ENCODE results near the gene CNNM3. TPM values are rescaled to one million over a fixed set of nuclear protein-coding genes. Genes with fewer than 3 reads are reported as not detected.

CNNM3 gene
- polyA plus RNA-seq, 3 donors from 2014 or later = 5.5 to 11.0 (median 9.9) TPM

DNA sequence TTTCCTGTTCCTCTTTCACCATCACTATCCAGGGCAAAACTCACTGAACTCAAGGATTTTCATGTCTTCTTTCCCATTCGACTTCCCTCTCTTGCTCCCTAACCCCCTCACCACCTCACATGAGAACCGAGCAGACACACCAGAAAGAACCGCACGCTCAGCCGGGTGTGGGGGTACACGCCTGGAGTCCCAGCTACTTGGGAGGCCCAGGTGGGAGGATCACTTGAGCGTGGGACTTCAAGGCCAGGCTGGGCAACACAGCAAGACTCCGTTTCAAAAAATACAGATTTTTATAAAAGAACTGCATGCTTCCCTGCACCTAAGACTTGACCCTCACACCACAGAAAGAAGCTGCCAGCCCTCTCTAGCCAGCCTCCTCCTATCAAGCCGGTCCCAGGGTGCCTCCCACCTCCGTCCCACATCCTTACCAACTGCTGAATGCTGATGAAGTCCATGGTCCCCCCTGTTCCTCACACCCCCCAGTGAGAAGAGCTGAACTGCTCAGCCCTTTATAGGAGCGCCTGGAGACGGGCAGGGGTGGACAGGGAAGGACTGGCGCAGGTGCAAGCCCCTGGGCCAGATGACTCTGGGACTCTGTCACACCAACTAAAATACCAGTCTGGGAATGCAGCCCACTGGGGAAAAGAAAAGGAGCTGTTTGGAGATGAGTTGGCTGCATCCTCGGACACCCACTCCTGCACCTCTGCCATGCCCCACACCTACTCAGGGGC lies 27.6 kb downstream of the CNNM3 start, which contains the start of gene ANKRD23:
Gene ANKRD23, minus strand, starts transcription at position 484 of the 731 bp plus-strand sequence. Its CDS starts 29 bp downstream, at position 455.
- DNase-seq = no peak
- H3K27ac Mint-ChIP-seq = peak within 1 kb of the TSS in 4 of 6 donors; percentile 6 to 40 (median 30)
- H3K27me3 Mint-ChIP-seq (ENCODE audit: low read depth in 3 of 3) = peaks cover 3% of the 10 kb centered on the region in 3 donors
- H3K36me3 Mint-ChIP-seq = peaks cover 6 to 14% (median 9%) of the 10 kb centered on the region in 3 donors
- peaks cover 14 to 18% of the 10 kb centered on the region in 2 donors for H3K4me1 Mint-ChIP-seq
- H3K9me3 Mint-ChIP-seq = no peaks in the 10 kb centered on the region
- no peak within 1 kb of the TSS for H3K4me3 Mint-ChIP-seq

DNA sequence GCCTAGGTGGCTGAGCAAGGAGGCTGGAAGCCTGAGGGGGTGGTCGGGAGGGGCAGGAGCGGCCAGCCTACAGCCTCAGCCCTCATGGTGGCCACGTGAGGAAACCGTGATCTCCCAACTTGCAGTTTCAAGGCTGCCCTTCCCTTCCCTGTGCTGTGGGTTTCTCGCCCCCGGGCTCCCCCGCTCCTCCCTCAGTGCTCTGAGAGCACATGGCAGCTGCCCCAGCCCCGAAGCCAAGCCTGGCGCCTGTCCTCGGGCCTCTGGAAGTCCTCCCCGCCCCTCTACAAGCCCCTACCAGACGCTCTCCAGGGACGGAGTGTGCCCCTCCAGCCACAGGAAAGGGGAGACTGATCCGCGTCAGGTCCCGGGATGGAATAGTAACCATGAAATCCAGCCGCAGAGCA lies 28.3 kb downstream of the CNNM3 start:
- DNase-seq = no peak

DNA sequence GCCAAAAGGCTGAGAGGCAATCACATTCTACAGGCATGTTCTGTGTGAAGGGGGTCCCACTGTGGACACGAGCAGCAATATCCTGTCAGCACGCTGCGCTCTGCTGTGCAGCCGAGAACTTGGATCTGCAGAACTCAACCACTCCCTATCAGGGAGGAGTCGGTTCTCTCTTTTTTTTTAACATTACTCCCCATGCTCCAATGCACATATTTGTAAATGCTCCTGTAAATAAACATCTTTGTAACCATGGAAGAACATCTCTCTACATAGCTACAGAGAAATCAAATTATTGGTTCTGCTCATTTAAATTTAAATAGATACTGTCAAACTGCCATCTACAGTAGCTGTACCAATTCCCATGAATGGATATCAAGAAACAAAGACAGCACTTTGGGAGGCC lies 30.8 kb downstream of the CNNM3 start:
- no peak overlapping the region for H3K27ac Mint-ChIP-seq
- H3K4me1 Mint-ChIP-seq = no peaks in the 10 kb centered on the region
- no peak for DNase-seq
- no peaks in the 10 kb centered on the region for H3K9me3 Mint-ChIP-seq
- peaks cover 0 to 2% (median 1%) of the 10 kb centered on the region in 3 donors for H3K27me3 Mint-ChIP-seq (ENCODE audit: low read depth in 3 of 3)
- H3K4me3 Mint-ChIP-seq = no peak overlapping the region
- H3K36me3 Mint-ChIP-seq = peaks cover 9 to 24% (median 12%) of the 10 kb centered on the region in 3 donors

More for the DNA sequence above, 28.3 kb downstream of the CNNM3 start:
- peaks cover 0 to 2% (median 1%) of the 10 kb centered on the region in 3 donors for H3K27me3 Mint-ChIP-seq (ENCODE audit: low read depth in 3 of 3)
- no peaks in the 10 kb centered on the region for H3K9me3 Mint-ChIP-seq
- peaks cover 9 to 14% of the 10 kb centered on the region in 2 donors for H3K4me1 Mint-ChIP-seq
- peaks cover 6 to 14% (median 9%) of the 10 kb centered on the region in 3 donors for H3K36me3 Mint-ChIP-seq
- no peak overlapping the region for H3K4me3 Mint-ChIP-seq
- H3K27ac Mint-ChIP-seq = peak overlapping the region in 1 of 6 donors; percentile 6

DNA sequence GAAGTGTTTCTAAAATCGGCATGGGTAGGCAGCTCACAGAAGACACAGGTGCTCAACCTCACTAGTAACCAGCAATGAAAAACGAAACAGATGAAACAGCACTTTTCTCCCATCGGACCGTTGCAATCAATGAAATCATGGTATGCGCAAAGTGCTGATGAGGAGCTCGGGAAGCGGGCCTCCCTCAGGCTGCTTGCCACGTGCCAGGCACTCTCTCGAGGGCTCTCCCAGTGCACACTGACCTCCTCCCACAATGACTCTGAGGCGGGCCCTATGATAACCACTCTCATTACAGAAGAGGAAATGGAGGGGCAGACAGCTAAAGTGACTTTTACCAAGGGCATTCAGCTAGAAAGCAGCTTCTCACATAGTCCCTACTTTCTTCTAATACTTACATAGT lies 31.5 kb downstream of the CNNM3 start:
- Mint-ChIP-seq H3K9me3 (no peaks in the 10 kb centered on the region), H3K27ac (peak overlapping the region in 2 of 6 donors; percentile 0 to 30), H3K4me1 (peaks cover under 1% of the 10 kb centered on the region in 2 donors), H3K4me3 (no peak overlapping the region), H3K36me3 (peaks cover 13 to 28% (median 14%) of the 10 kb centered on the region in 3 donors), H3K27me3 (ENCODE audit: low read depth in 3 of 3) (peaks cover 0 to 2% (median 1%) of the 10 kb centered on the region in 3 donors)
- no peak for DNase-seq

DNA sequence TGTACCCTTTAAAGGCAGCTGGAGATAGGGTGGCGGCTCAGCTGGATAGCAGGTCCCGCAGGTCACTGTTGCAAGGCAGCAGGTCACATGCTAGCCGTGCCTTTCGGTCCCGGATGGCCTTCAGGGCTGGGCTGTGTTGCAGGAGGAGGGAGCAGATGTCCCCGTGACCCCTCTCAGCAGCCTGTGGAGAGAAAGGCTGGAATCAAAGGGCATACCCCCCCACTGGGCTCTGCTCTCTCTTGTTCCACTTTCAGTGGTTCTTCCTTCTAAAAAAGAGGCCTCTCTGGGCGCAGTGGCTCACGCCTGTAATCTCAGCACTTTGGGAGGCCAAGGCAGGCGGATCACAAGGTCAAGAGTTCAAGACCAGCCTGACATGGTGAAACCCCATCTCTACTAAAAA lies 32.2 kb downstream of the CNNM3 start:
- DNase-seq = no peak
- Mint-ChIP-seq H3K27me3 (ENCODE audit: low read depth in 3 of 3) (peaks cover 0 to 2% (median 0%) of the 10 kb centered on the region in 3 donors), H3K27ac (no peak overlapping the region), H3K4me3 (no peak overlapping the region), H3K4me1 (peaks cover 2 to 7% of the 10 kb centered on the region in 2 donors), H3K9me3 (no peaks in the 10 kb centered on the region), H3K36me3 (peaks cover 19 to 32% (median 20%) of the 10 kb centered on the region in 3 donors)

DNA sequence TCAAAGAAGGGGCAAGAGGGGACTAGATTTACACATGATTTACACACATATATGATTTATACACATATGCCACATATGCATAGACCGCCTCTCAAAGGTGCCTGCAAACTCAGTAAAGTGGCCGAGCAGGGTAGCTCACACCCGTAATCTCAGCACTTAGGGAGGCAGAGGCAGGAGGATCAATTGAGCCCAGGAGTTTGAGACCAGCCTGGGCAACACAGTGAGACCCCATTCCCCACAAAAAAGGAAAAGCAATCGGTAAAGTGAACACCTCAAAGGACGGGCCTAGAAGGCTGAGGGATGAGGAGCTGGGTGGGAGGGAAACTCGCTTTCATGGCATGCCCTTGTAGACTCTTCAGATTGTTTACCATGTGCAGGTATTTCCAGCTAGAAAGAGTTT lies 36.6 kb downstream of the CNNM3 start:
- Mint-ChIP-seq H3K4me1 (peaks cover 19 to 33% of the 10 kb centered on the region in 2 donors), H3K4me3 (no peak overlapping the region), H3K36me3 (peaks cover 15 to 34% (median 19%) of the 10 kb centered on the region in 3 donors), H3K27me3 (ENCODE audit: low read depth in 3 of 3) (peaks cover 0 to 2% (median 2%) of the 10 kb centered on the region in 3 donors), H3K27ac (no peak overlapping the region), H3K9me3 (no peaks in the 10 kb centered on the region)
- no peak for DNase-seq

DNA sequence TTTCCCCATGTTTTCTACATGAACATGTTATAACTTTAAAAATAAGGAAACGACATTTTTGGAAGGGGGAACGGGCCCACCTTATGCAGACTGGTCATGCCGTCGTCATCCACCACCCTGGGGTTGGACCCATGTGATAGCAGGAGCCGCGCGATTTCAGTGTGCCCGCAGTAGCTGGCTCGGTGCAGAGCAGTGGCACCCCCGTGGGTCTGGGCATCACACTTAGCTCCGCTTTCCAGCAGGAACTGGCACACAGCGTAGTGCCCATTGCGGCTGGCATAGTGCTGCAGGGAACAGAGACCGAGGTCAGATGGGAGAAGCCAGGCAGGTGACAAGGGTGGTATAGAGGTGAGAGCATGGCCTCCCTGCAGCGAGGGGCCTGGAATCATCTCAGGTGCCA lies 37.3 kb downstream of the CNNM3 start:
- Mint-ChIP-seq H3K4me3 (no peak overlapping the region), H3K4me1 (peaks cover 20 to 33% of the 10 kb centered on the region in 2 donors), H3K36me3 (peaks cover 13 to 28% (median 15%) of the 10 kb centered on the region in 3 donors), H3K27ac (no peak overlapping the region), H3K9me3 (no peaks in the 10 kb centered on the region), H3K27me3 (ENCODE audit: low read depth in 3 of 3) (peaks cover 2 to 4% (median 3%) of the 10 kb centered on the region in 3 donors)
- no peak for DNase-seq

DNA sequence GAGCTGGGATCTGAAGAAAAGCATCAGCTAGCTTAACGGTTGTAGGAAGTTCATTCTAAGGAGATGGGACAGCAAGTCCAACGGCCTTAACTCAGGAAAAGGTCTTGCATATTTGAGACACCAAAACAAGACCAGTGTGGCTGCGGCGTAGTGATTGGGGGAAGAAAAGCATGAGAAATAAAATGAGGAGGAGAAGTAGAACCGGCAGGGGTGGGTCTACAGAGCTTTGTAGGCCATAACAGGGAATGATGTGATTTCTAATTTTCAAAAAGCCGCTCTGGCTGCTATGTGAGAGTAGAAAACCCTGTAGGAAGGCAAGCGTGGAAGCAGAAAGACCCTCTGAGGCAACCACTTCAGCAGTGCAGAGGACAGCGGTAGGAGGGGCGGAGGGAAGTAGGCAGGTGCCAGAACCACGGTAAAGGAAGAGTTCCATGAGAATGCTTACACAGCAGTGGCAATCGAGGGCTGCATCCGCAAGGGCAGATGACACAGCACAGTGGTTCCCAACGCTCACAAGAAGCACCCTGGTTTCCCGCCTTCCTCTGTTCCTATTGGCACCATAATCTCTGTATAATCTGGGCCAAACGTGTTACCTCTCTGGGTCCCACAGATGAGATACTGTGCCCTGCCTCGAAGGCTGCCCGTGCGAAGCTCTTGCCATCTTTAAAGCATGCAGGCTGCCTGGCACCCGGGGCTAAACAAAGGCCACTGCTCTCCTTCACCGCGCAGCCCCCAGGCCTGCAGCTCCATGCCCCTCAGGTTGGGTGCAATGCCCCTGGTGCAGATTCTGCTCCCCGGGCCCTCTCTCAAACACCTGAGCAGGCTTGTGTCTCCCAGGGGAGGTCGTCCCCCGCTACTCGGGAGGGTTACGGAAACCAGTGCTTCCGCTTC lies 41.0 kb downstream of the CNNM3 start:
- peak overlapping the region; percentile 85 to 90 (median 89) for H3K4me3 Mint-ChIP-seq
- H3K4me1 Mint-ChIP-seq = peaks cover 39 to 51% of the 10 kb centered on the region in 2 donors
- DNase-seq = peak in 1 of 3 donors; percentile 24
- peaks cover 2 to 11% (median 5%) of the 10 kb centered on the region in 3 donors for H3K27me3 Mint-ChIP-seq (ENCODE audit: low read depth in 3 of 3)
- H3K27ac Mint-ChIP-seq = peak overlapping the region; percentile 69 to 89 (median 81)
- no peaks in the 10 kb centered on the region for H3K9me3 Mint-ChIP-seq
- H3K36me3 Mint-ChIP-seq = peaks cover 10 to 30% (median 15%) of the 10 kb centered on the region in 3 donors

DNA sequence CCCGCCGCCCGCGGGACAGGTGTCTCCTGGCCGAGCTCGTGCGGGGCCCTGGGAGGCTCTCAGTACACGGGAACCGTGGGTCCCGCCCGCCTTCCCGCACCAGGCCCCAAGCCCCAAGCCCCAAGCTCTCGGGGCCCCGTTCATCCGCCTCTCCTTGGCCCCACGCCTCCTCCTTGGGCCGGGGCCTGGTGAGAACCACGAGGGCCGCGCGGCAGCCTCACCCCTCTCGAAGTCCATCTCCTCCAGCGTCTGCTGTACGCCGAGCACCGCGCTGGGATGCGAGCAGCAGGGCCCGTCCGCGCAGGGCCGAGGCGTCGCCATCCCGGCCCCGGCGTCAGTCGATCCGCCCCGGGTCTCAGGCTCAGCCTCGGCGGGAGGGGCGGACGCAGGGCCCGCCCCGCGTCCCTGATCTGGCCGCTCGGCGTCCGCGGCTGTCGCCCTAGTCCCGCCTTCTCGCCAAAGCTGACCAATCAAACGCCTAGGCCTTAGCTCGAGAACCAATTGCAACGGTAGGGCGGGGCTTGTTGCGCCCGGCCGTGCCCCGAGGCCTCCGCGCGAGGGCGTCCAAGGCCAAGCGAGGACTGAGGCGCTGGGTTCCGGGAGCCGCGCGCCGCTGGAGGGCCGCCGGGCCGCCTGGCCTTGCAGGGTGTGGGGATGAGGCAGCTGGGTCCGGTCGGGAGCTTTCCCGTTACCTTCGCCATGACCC lies 41.8 kb downstream of the CNNM3 start, which contains the start of gene ANKRD39:
Gene ANKRD39, minus strand, starts transcription at position 350 of the 706 bp plus-strand sequence. Its CDS starts 29 bp downstream, at position 321.
- peak; percentile 99 for DNase-seq
- Mint-ChIP-seq H3K9me3 (no peaks in the 10 kb centered on the region), H3K4me1 (peaks cover 39 to 49% of the 10 kb centered on the region in 2 donors), H3K27ac (peak within 1 kb of the TSS; percentile 69 to 89 (median 81)), H3K4me3 (peak within 1 kb of the TSS; percentile 85 to 90 (median 89)), H3K27me3 (ENCODE audit: low read depth in 3 of 3) (peaks cover 2 to 11% (median 5%) of the 10 kb centered on the region in 3 donors), H3K36me3 (peaks cover 7 to 27% (median 11%) of the 10 kb centered on the region in 3 donors)

DNA sequence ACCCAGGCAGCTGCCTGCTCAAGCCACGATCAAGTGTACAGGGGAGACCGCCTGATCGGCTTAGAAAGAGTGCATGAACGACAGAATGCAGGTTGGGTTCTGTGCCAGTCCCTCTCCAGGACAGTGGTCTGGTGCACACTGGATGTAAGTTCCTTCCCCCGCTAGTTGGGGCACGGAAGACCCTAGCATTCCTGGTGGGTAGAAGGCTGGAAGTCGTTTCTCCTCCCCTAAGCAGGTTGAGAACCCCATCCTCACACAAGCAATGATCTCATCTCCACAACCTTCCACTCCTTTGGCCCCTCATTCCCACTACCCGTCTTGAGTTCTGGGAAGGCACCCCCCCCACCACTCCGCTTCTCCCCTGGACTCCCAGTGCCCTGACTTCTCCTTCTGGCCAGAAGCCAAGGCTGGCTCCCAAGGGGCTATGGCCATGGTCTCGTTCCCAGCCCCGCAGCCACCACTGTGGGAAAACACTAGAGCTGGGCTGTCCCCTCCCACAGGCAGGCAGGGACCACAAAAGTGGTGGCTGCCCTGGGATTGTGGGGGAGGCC lies 43.1 kb downstream of the CNNM3 start:
- Mint-ChIP-seq H3K4me3 (peak overlapping the region; percentile 85 to 90 (median 89)), H3K9me3 (no peaks in the 10 kb centered on the region), H3K27me3 (ENCODE audit: low read depth in 3 of 3) (peaks cover 2 to 11% (median 5%) of the 10 kb centered on the region in 3 donors), H3K4me1 (peaks cover 42 to 50% of the 10 kb centered on the region in 2 donors), H3K27ac (peak overlapping the region; percentile 42 to 81 (median 71)), H3K36me3 (peaks cover 4 to 25% (median 9%) of the 10 kb centered on the region in 3 donors)
- no peak for DNase-seq

DNA sequence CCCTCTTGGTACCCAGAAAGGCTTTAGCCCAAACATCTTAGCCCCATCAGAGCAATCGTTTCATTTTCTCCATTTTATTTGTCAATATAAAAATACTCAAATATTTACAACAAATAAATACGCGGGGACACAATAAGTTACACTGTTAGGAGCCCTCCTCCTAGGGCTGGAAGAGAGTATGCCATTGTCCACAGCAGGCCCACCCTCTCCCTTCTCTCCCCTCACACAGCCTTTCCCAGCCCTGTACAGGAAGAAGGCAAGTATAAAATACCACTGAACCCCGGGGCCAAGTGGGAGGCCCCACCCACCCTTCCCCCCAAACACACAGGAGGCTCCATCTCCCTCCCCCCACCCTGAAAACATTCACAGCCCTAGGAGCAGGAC lies 43.6 kb downstream of the CNNM3 start:
- DNase-seq = no peak
- H3K27me3 Mint-ChIP-seq (ENCODE audit: low read depth in 3 of 3) = peaks cover 2 to 11% (median 5%) of the 10 kb centered on the region in 3 donors
- H3K36me3 Mint-ChIP-seq = peaks cover 4 to 22% (median 9%) of the 10 kb centered on the region in 3 donors
- H3K27ac Mint-ChIP-seq = peak overlapping the region; percentile 39 to 90 (median 74)
- H3K4me1 Mint-ChIP-seq = peaks cover 42 to 48% of the 10 kb centered on the region in 2 donors
- no peaks in the 10 kb centered on the region for H3K9me3 Mint-ChIP-seq
- peak overlapping the region in 4 of 5 donors; percentile 85 to 90 (median 90) for H3K4me3 Mint-ChIP-seq

DNA sequence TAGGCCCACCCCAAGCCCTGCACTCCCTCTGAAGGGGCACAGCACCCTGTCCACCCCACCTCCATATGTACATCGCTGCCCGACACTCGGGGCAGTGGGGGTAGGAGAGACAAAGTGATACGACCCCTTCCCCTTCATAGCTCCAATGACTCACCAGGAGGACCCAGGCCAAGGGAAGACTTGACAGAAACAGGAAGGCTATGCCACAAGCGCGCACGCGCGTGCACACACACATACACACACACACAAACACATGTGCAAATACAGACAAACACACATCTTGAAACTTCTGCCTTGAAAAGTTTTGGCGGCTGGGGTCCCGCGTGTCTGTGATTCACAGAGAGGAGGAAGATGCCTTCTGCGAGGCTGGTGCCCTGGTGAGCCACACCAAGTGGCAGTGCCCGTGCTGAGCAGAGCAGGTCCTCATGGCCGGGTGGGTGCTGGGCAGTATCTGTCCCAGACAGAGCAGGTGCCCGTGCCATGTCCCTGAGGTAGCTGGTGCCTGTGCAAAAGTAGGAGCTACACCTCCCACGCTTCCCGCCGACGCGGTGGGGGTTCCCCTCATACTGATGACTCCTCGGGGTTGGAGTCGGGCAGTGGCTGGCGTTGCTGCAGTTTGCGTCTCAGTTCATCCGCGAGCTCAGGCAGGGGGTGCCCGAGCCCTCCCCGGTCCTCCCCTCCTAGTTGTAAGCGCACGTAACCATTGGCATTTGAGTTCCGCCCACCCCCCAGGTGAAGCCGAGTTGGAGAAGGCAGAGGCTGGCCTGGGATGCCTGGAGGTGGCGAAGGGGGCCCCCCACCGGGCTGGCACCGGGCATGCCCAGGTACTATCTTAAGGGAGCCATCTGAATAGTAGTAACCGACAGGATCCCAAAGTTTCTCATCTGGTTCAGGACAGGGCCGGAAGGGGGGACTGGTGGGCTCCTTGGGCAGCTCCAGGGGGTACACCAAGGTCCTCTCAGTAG lies 44.3 kb downstream of the CNNM3 start:
- Mint-ChIP-seq H3K27ac (peak overlapping the region in 5 of 6 donors; percentile 39 to 90 (median 48)), H3K9me3 (no peaks in the 10 kb centered on the region)

More for the DNA sequence above, 44.3 kb downstream of the CNNM3 start:
- Mint-ChIP-seq H3K36me3 (peaks cover 4 to 22% (median 9%) of the 10 kb centered on the region in 3 donors), H3K27me3 (ENCODE audit: low read depth in 3 of 3) (peaks cover 2 to 11% (median 5%) of the 10 kb centered on the region in 3 donors), H3K4me3 (no peak overlapping the region), H3K4me1 (peaks cover 40 to 42% of the 10 kb centered on the region in 2 donors)
- DNase-seq = no peak
